H1 (cell line): ENCODE data around the gene LRBA. TPM values are rescaled to one million over a fixed set of nuclear protein-coding genes. Genes with fewer than 3 reads are reported as not detected.

Experiments
- CTCF ChIA-PET: fragments of 300-600 bp; sonication (Branson Sonifier 250); formaldehyde crosslinking; loops from one replicate; lab custom pipeline; 2021; ENCODE audit not compliant: partially characterized antibody; lab: Charles Lee
- POLR2A ChIA-PET: fragments of 300-600 bp; sonication (Branson Sonifier 250); formaldehyde crosslinking; loops from one replicate; lab custom pipeline; 2021; ENCODE audit warnings: inconsistent platforms; ENCODE audit not compliant: partially characterized antibody; lab: Charles Lee
- DNase-seq, 2 experiments: peaks; one replicate each; pipeline versions ENCODE4 v3.0.0 to v3.0.0-alpha.2; 2010 to 2022; ENCODE audit warnings: low spot score in 2 of 2, low read depth in 1 of 2, mixed read lengths in 1 of 2
- FAIRE-seq: peaks from 2 replicates; lab custom pipeline; 2011; peaks lifted over from hg19 to GRCh38; lab: Jason Lieb, UNC
- H2AFZ ChIP-seq: 2 replicates; pipeline ENCODE4 v1.8.1; 2012; ENCODE audit warnings: low read length, inconsistent platforms
- H2AK5ac ChIP-seq: 2 replicates; pipeline ENCODE4 v1.6.1; 2013; ENCODE audit warnings: low read depth, low read length
- H2BK120ac ChIP-seq: replicated peaks from 2 replicates; pipeline ENCODE3; 2013; ENCODE audit warnings: low read depth, low read length, inconsistent platforms
- H2BK12ac ChIP-seq: 2 replicates; pipeline ENCODE4 v1.6.1; 2013; ENCODE audit warnings: low read depth, low read length
- H2BK15ac ChIP-seq: 2 replicates; pipeline ENCODE4 v1.6.1; 2013; ENCODE audit warnings: low read length
- H2BK20ac ChIP-seq: 2 replicates; pipeline ENCODE4 v1.6.1; 2013; ENCODE audit warnings: low read length
- H2BK5ac ChIP-seq: 2 replicates; pipeline ENCODE4 v1.6.1; 2013; ENCODE audit warnings: low read depth, low read length
- H3K14ac ChIP-seq: 2 replicates; pipeline ENCODE4 v1.6.1; 2013; ENCODE audit warnings: inconsistent platforms; ENCODE audit not compliant: insufficient read length
- H3K18ac ChIP-seq: 2 replicates; pipeline ENCODE4 v1.6.1; 2013; ENCODE audit warnings: low read length; ENCODE audit errors: extremely low read depth
- H3K23ac ChIP-seq: 2 replicates; pipeline ENCODE4 v1.6.1; 2013; ENCODE audit warnings: inconsistent platforms; ENCODE audit not compliant: insufficient read length
- H3K23me2 ChIP-seq: 2 replicates; pipeline ENCODE4 v1.6.1; 2013; ENCODE audit warnings: low read depth, low read length
- H3K27ac ChIP-seq: 2 replicates; pipeline ENCODE4 v1.6.1; 2011; ENCODE audit warnings: low read depth, low read length, inconsistent platforms
- H3K27me3 ChIP-seq, 4 experiments: replicated peaks in 1 of 4; 1 replicate in 1 of 4; 2 replicates in 3 of 4; pipeline versions ENCODE4 v1.6.1 to v1.8.1; 2011 to 2013; ENCODE audit warnings: low read length in 3 of 4, mild to moderate bottlenecking in 3 of 4, inconsistent platforms in 2 of 4, mixed read lengths in 2 of 4, moderate library complexity in 1 of 4; ENCODE audit not compliant: control insufficient read depth in 3 of 4, insufficient read depth in 3 of 4; ENCODE audit errors: extremely low read depth in 1 of 4
- H3K36me3 ChIP-seq, 4 experiments: 2 replicates each; pipeline versions ENCODE4 v1.6.1 to v1.8.1; 2011 to 2013; ENCODE audit warnings: mild to moderate bottlenecking in 4 of 4, low read length in 3 of 4, moderate library complexity in 2 of 4, control low read depth in 1 of 4, inconsistent platforms in 1 of 4; ENCODE audit not compliant: insufficient read depth in 4 of 4, control insufficient read depth in 2 of 4
- H3K4ac ChIP-seq: replicated peaks from 2 replicates; pipeline ENCODE3; 2013; ENCODE audit warnings: low read length, low read depth, mixed read lengths, inconsistent platforms; ENCODE audit not compliant: insufficient read length
- H3K4me1 ChIP-seq, 4 experiments: replicated peaks in 1 of 4; 1 replicate in 1 of 4; 2 replicates in 3 of 4; pipeline versions ENCODE4 v1.6.1 to v1.8.1; 2011 to 2013; ENCODE audit warnings: low read length in 3 of 4, inconsistent platforms in 2 of 4, mixed read lengths in 1 of 4; ENCODE audit not compliant: insufficient read depth in 4 of 4, control insufficient read depth in 3 of 4
- H3K4me2 ChIP-seq, 2 experiments: 2 replicates each; pipeline versions ENCODE4 v1.6.1 to v1.8.1; 2011 to 2013; ENCODE audit warnings: low read depth in 2 of 2, low read length in 2 of 2, control low read depth in 1 of 2, inconsistent platforms in 1 of 2, mild to moderate bottlenecking in 1 of 2; ENCODE audit not compliant: insufficient read depth in 1 of 2
- H3K4me3 ChIP-seq, 4 experiments: fragments of 200-600, 300-600 bp in 1 of 4; sonication (generic), shearing (Covaris generic), sonication (Bioruptor Twin) in 1 of 4; 2 replicates each; pipeline versions ENCODE4 v1.5.1 to v1.8.1; 2011 to 2016; ENCODE audit warnings: low read length in 4 of 4, low read depth in 3 of 4, control low read depth in 2 of 4, inconsistent platforms in 2 of 4, mild to moderate bottlenecking in 2 of 4, mixed read lengths in 1 of 4, moderate library complexity in 1 of 4; ENCODE audit not compliant: insufficient read depth in 2 of 4; ENCODE audit errors: extremely low read depth in 1 of 4
- H3K56ac ChIP-seq: replicated peaks from 2 replicates; pipeline ENCODE3; 2013; ENCODE audit warnings: low read depth, mild to moderate bottlenecking, mixed read lengths, low read length, inconsistent platforms; ENCODE audit not compliant: insufficient read length
- H3K79me1 ChIP-seq: 2 replicates; pipeline ENCODE4 v1.6.1; 2013; ENCODE audit warnings: low read depth, low read length, control low read depth
- H3K79me2 ChIP-seq, 2 experiments: 2 replicates each; pipeline versions ENCODE4 v1.6.1 to v1.8.1; 2012 to 2013; ENCODE audit warnings: low read length in 2 of 2, mild to moderate bottlenecking in 2 of 2, inconsistent platforms in 1 of 2; ENCODE audit not compliant: insufficient read depth in 2 of 2, control insufficient read depth in 1 of 2
- H3K9ac ChIP-seq, 4 experiments: replicated peaks in 1 of 4; 1 replicate in 1 of 4; 2 replicates in 3 of 4; pipeline versions ENCODE4 v1.6.1 to v1.8.1; 2011 to 2013; ENCODE audit warnings: low read depth in 3 of 4, low read length in 3 of 4, control low read depth in 2 of 4, mild to moderate bottlenecking in 2 of 4, moderate library complexity in 2 of 4, inconsistent platforms in 1 of 4; ENCODE audit errors: extremely low read depth in 1 of 4
- H3K9me3 ChIP-seq, 2 experiments: 2 replicates each; pipeline versions ENCODE4 v1.6.1 to v1.8.1; 2012 to 2013; ENCODE audit warnings: mild to moderate bottlenecking in 2 of 2, moderate library complexity in 2 of 2, control low read depth in 1 of 2, inconsistent platforms in 1 of 2, low read depth in 1 of 2, low read length in 1 of 2, mixed read lengths in 1 of 2; ENCODE audit not compliant: insufficient read depth in 2 of 2
- H4K20me1 ChIP-seq, 2 experiments: replicated peaks in 1 of 2; 2 replicates each; pipeline versions ENCODE3 to v1.8.1; 2011 to 2013; ENCODE audit warnings: inconsistent platforms in 2 of 2, low read length in 2 of 2, mild to moderate bottlenecking in 1 of 2; ENCODE audit not compliant: insufficient read depth in 2 of 2, control insufficient read depth in 1 of 2
- H4K5ac ChIP-seq: 2 replicates; pipeline ENCODE4 v1.6.1; 2013; ENCODE audit warnings: low read length, low read depth, mixed read lengths, inconsistent platforms; ENCODE audit not compliant: insufficient read length
- H4K8ac ChIP-seq: 2 replicates; pipeline ENCODE4 v1.8.0; 2013; ENCODE audit warnings: mild to moderate bottlenecking, moderate library complexity, low read length, inconsistent platforms; ENCODE audit not compliant: insufficient read depth; ENCODE audit errors: extremely low read depth
- H4K91ac ChIP-seq: replicated peaks from 2 replicates; pipeline ENCODE3; 2013; ENCODE audit warnings: low read length, mixed read lengths, inconsistent platforms; ENCODE audit not compliant: insufficient read length
- ASH2L ChIP-seq: fragments of 200-600, 300-600 bp; sonication (generic); IDR thresholded peaks from one replicate; pipeline ENCODE4 v1.7.1; 2017; ENCODE audit warnings: low read length
- BACH1 ChIP-seq: IDR thresholded peaks from 2 replicates; pipeline ENCODE4 v1.6.1; 2012; ENCODE audit warnings: low read length, improper control_type of control experiment
- CEBPB ChIP-seq: IDR thresholded peaks from 2 replicates; pipeline ENCODE4 v1.6.1; 2012; ENCODE audit warnings: low read depth, low read length
- FOSL1 ChIP-seq: IDR thresholded peaks from 2 replicates; pipeline ENCODE4 v1.6.1; 2011; ENCODE audit warnings: mild to moderate bottlenecking, low read depth, low read length, moderate library complexity; ENCODE audit not compliant: insufficient read depth
- HDAC2 ChIP-seq, 2 experiments: fragments of 300-600 bp in 1 of 2; sonication (generic) in 1 of 2; IDR thresholded peaks; 2 replicates each; pipeline ENCODE4 v1.6.1; 2011 to 2012; ENCODE audit warnings: low read depth in 2 of 2, low read length in 2 of 2, mild to moderate bottlenecking in 2 of 2, moderate library complexity in 2 of 2, borderline replicate concordance in 1 of 2, inconsistent platforms in 1 of 2
- HDAC6 ChIP-seq: IDR thresholded peaks from one replicate; pipeline ENCODE4 v1.7.1; 2012; ENCODE audit warnings: low read depth, mild to moderate bottlenecking, inconsistent platforms, low read length, moderate library complexity
- POLR2A ChIP-seq, 2 experiments: IDR thresholded peaks; 1 replicate in 1 of 2; 2 replicates in 1 of 2; pipeline ENCODE4 v1.6.1; 2011; ENCODE audit warnings: low read depth in 2 of 2, low read length in 2 of 2, mild to moderate bottlenecking in 2 of 2; ENCODE audit errors: control extremely low read depth in 1 of 2
- RBBP5 ChIP-seq: IDR thresholded peaks from 2 replicates; pipeline ENCODE4 v1.7.1; 2012; ENCODE audit warnings: low read depth, mild to moderate bottlenecking, inconsistent platforms, low read length, moderate library complexity, borderline replicate concordance
- SIN3A ChIP-seq, 2 experiments: IDR thresholded peaks in 1 of 2; conservative IDR thresholded peaks in 1 of 2; 2 replicates each; pipeline ENCODE4 v1.6.1; 2011 to 2012; ENCODE audit warnings: low read length in 2 of 2, improper control_type of control experiment in 1 of 2, low read depth in 1 of 2, mild to moderate bottlenecking in 1 of 2
- SIX5 ChIP-seq: IDR thresholded peaks from 2 replicates; pipeline ENCODE4 v1.6.1; 2011; ENCODE audit warnings: mild to moderate bottlenecking, low read depth, low read length
- SP1 ChIP-seq: IDR thresholded peaks from 2 replicates; pipeline ENCODE4 v1.6.1; 2011; ENCODE audit warnings: low read depth, low read length
- SP4 ChIP-seq: IDR thresholded peaks from 2 replicates; pipeline ENCODE4 v1.6.1; 2012; ENCODE audit warnings: low read length, inconsistent platforms
- TAF1 ChIP-seq: IDR thresholded peaks from 2 replicates; pipeline ENCODE4 v1.6.1; 2011; ENCODE audit warnings: mild to moderate bottlenecking, low read depth, low read length
- TCF12 ChIP-seq: IDR thresholded peaks from 2 replicates; pipeline ENCODE4 v1.6.1; 2011; ENCODE audit warnings: low read depth, mild to moderate bottlenecking, low read length
- TEAD4 ChIP-seq: IDR thresholded peaks from 2 replicates; pipeline ENCODE4 v1.6.1; 2012; ENCODE audit warnings: low read depth, low read length, inconsistent platforms, mixed read lengths
- ZNF274 ChIP-seq: IDR thresholded peaks from 2 replicates; pipeline ENCODE4 v1.7.0; 2012; ENCODE audit warnings: low read length, borderline replicate concordance; ENCODE audit errors: extremely low read depth
- WGBS, 2 experiments: shearing (Covaris generic) in 1 of 2; methylation state at CpG; one replicate each; pipeline versions ENCODE4 v1.1.6 to v1.1.7; 2013 to 2015; ENCODE audit warnings: low lambda C conversion rate in 2 of 2, mixed read lengths in 2 of 2, inconsistent platforms in 1 of 2, low coverage in 1 of 2, missing lambda C conversion rate in 1 of 2; ENCODE audit not compliant: insufficient replicate concordance in 2 of 2, insufficient coverage in 1 of 2, insufficient read length in 1 of 2; ENCODE audit errors: extremely low coverage in 1 of 2, missing lambda C conversion rate in 1 of 2; 5-methylcytosine and 5-hydroxymethylcytosine counted together
- polyA plus RNA-seq, 7 experiments: library from polyadenylated mRNA; depleted of rRNA in 3 of 7; stranded (reverse) in 5 of 7; unstranded in 2 of 7; fragments of >200 nt in 5 of 7; fragments of 200-250 nt in 2 of 7; gene quantifications; 1 replicate in 5 of 7; 2 replicates in 1 of 7; 4 replicates in 1 of 7; pipeline versions ENCODE4 v1.2.1 to v1.2.3, GENCODE V29; 2011 to 2013; ENCODE audit warnings: missing spikeins in 2 of 7, mixed read lengths in 2 of 7
- total RNA-seq: library from RNA; stranded (reverse); fragmentation: NEBNext Ultra II Directional; extraction: Animal tissue kit (Norgen Biotek cat#: 25700); gene quantifications from 2 replicates; pipeline ENCODE4 v1.2.1, GENCODE V29; 2021

The LRBA gene
- total and polyA plus RNA-seq, 2 of the 8 experiments (the other 6 are each of a cell fraction or from before 2014, with no cell fraction given): 54.6 to 83.2 TPM

GRCh38 chr4:150683775-150684350 is 331.2 kb downstream of the LRBA start:
- Histone ChIP-seq H4K5ac (no peak overlapping the region), H4K20me1 (peaks cover 0 to 2% of the 10 kb centered on the region in 2 experiments), H3K18ac (no peak overlapping the region), H2BK12ac (no peak overlapping the region), H3K4ac (no peak overlapping the region), H2AFZ (no peak overlapping the region), H3K4me1 (peaks cover 0 to 5% (median 3%) of the 10 kb centered on the region in 4 experiments; a peak in 4 of 7 replicates), H3K56ac (no peak overlapping the region), H3K23me2 (no peaks in the 10 kb centered on the region), H2BK20ac (no peak overlapping the region), H3K79me1 (no peaks in the 10 kb centered on the region), H3K79me2 (no peaks in the 10 kb centered on the region), H3K14ac (no peak overlapping the region), H3K23ac (no peak overlapping the region), H3K9me3 (no peaks in the 10 kb centered on the region), H3K9ac (no peak overlapping the region), H2AK5ac (no peak overlapping the region), H4K8ac (no peak overlapping the region), H2BK15ac (no peak overlapping the region), H4K91ac (no peak overlapping the region), H3K4me3 (no peak overlapping the region), H3K27me3 (no peaks in the 10 kb centered on the region), H3K4me2 (no peak overlapping the region), H3K27ac (no peak overlapping the region), H3K36me3 (no peaks in the 10 kb centered on the region), H2BK120ac (no peak overlapping the region), H2BK5ac (no peak overlapping the region)
- ChIA-PET CTCF (no interaction called here), POLR2A (no interaction called here)
- FAIRE-seq (no peak), DNase-seq (no peak)
- WGBS, 2 experiments: 56% methylated on average over 2 of the region's 2 CpGs; no CpG with 5 or more reads in 1 of the 2 experiments
- TF ChIP-seq HDAC2 (IDR thresholded peaks at IDR 0.05; ENCODE audit: borderline replicate concordance in 1 of 2, low read depth in 2 of 2, low read length in 2 of 2) (no peak), POLR2A (IDR thresholded peaks at IDR 0.05; ENCODE audit: control extremely low read depth in 1 of 2, low read depth in 2 of 2, low read length in 2 of 2) (no peak), TEAD4 (no peak), CEBPB (no peak), RBBP5 (no peak), BACH1 (no peak), SP4 (no peak), ASH2L (no peak), HDAC6 (no peak), TCF12 (no peak), ZNF274 (no peak), FOSL1 (no peak), SIX5 (no peak), SP1 (no peak), SIN3A (conservative IDR thresholded peaks at IDR 0.05 in 1 of 2, IDR thresholded peaks at IDR 0.05 in 1 of 2; ENCODE audit: low read depth in 1 of 2, low read length in 2 of 2) (no peak), TAF1 (no peak)
